Common myeloid progenitor, CD34-positive (primary cell): Measurements from ENCODE around the gene MAGEB10.

ENCODE experiments used
- CTCF ChIA-PET: fragments of 350-600 bp; sonication (Branson Sonifier 250); formaldehyde crosslinking; loops from one replicate; lab custom pipeline; 2021; ENCODE audit warnings: antibody characterized with exemption; lab: Charles Lee
- POLR2A ChIA-PET: fragments of 350-600 bp; sonication (Branson Sonifier 250); formaldehyde crosslinking; loops from one replicate; lab custom pipeline; 2021; ENCODE audit warnings: antibody characterized with exemption; lab: Charles Lee
- DNase-seq, 3 donors: peaks; one replicate each; pipeline versions ENCODE4 v3.0.0 to v3.0.0-alpha.2; 2013
- H3K27ac ChIP-seq, 2 experiments: 1 replicate in 1 of 2; 2 replicates in 1 of 2; pipeline ENCODE4 v1.7.0; 2013; ENCODE audit warnings: inconsistent platforms in 2 of 2, low read length in 2 of 2, mild to moderate bottlenecking in 2 of 2, low read depth in 1 of 2, moderate library complexity in 1 of 2; ENCODE audit not compliant: severe bottlenecking in 2 of 2, insufficient read depth in 1 of 2, poor library complexity in 1 of 2
- H3K27me3 ChIP-seq, 5 experiments: replicated peaks in 2 of 5; 1 replicate in 3 of 5; 2 replicates in 2 of 5; pipeline versions ENCODE4 v1.6.1 to v1.7.0; 2013; ENCODE audit warnings: low read length in 4 of 5, mild to moderate bottlenecking in 2 of 5, moderate library complexity in 2 of 5, inconsistent platforms in 1 of 5; ENCODE audit not compliant: insufficient read depth in 5 of 5, control insufficient read depth in 4 of 5
- H3K36me3 ChIP-seq, 4 experiments: 1 replicate in 2 of 4; 2 replicates in 2 of 4; pipeline versions ENCODE4 v1.6.1 to v1.7.0; 2013; ENCODE audit warnings: low read length in 3 of 4, control low read depth in 1 of 4, mild to moderate bottlenecking in 1 of 4; ENCODE audit not compliant: control insufficient read depth in 4 of 4, insufficient read depth in 4 of 4
- H3K4me1 ChIP-seq, 4 experiments: 1 replicate in 3 of 4; 2 replicates in 1 of 4; pipeline versions ENCODE4 v1.6.1 to v1.7.1; 2013; ENCODE audit warnings: low read length in 3 of 4, mild to moderate bottlenecking in 3 of 4, control low read depth in 1 of 4, inconsistent platforms in 1 of 4, moderate library complexity in 1 of 4; ENCODE audit not compliant: control insufficient read depth in 4 of 4, insufficient read depth in 4 of 4; ENCODE audit errors: control extremely low read depth in 1 of 4
- H3K4me3 ChIP-seq, 7 experiments: 1 replicate in 4 of 7; 2 replicates in 3 of 7; pipeline versions ENCODE4 v1.5.1 to v1.7.0; 2013; ENCODE audit warnings: mild to moderate bottlenecking in 7 of 7, low read length in 6 of 7, moderate library complexity in 6 of 7, inconsistent platforms in 2 of 7, low read depth in 2 of 7, control low read depth in 1 of 7; ENCODE audit not compliant: insufficient read depth in 4 of 7, control insufficient read depth in 1 of 7; ENCODE audit errors: extremely low read depth in 1 of 7
- H3K9me3 ChIP-seq, 5 experiments: 1 replicate in 4 of 5; 2 replicates in 1 of 5; pipeline versions ENCODE4 v1.6.1 to v1.7.1; 2013; ENCODE audit warnings: low read length in 4 of 5, mild to moderate bottlenecking in 2 of 5, inconsistent platforms in 1 of 5, low read depth in 1 of 5, moderate library complexity in 1 of 5; ENCODE audit not compliant: control insufficient read depth in 4 of 5, insufficient read depth in 2 of 5; ENCODE audit errors: control extremely low read depth in 1 of 5
- WGBS: methylation state at CpG from one replicate; pipeline ENCODE4 v1.1.5; 2013; ENCODE audit not compliant: insufficient coverage; 5-methylcytosine and 5-hydroxymethylcytosine counted together

The MAGEB10 gene

DNA sequence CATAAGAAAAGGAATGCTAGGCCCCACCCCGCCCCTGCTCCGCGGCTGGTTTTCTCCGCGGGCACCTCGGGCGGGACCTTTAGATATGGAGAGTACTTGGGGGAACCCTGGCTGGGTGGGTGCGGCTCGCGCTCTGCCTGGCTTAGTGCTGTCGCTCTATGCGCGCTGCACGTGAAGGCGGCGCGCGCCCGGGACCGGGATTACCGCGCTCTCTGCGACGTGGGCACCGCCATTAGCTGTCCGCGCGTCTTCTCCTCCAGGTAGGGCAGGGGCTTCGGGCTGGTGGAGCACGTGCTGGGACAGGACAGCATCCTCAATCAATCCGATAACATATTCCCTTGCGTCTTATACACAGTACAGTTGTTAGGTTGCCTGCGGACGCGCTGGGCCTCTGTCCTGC lies 56.0 kb downstream of the MAGEB10 start:
- ChIA-PET CTCF (no interaction called here), POLR2A (no interaction called here)
- no peak for DNase-seq
- peaks cover 0 to 5% (median 0%) of the 10 kb centered on the region in 5 experiments for H3K9me3 ChIP-seq
- WGBS = 52% methylated on average over 35 of the region's 35 CpGs
- peaks cover 0 to 8% (median 0%) of the 10 kb centered on the region in 5 experiments for H3K27me3 ChIP-seq
- no peaks in the 10 kb centered on the region for H3K4me1 ChIP-seq
- no peak overlapping the region for H3K27ac ChIP-seq
- no peaks in the 10 kb centered on the region for H3K36me3 ChIP-seq
- no peak overlapping the region for H3K4me3 ChIP-seq
